Measurements from ENCODE around the gene FOXF1.

FOXF1 gene

DNA sequence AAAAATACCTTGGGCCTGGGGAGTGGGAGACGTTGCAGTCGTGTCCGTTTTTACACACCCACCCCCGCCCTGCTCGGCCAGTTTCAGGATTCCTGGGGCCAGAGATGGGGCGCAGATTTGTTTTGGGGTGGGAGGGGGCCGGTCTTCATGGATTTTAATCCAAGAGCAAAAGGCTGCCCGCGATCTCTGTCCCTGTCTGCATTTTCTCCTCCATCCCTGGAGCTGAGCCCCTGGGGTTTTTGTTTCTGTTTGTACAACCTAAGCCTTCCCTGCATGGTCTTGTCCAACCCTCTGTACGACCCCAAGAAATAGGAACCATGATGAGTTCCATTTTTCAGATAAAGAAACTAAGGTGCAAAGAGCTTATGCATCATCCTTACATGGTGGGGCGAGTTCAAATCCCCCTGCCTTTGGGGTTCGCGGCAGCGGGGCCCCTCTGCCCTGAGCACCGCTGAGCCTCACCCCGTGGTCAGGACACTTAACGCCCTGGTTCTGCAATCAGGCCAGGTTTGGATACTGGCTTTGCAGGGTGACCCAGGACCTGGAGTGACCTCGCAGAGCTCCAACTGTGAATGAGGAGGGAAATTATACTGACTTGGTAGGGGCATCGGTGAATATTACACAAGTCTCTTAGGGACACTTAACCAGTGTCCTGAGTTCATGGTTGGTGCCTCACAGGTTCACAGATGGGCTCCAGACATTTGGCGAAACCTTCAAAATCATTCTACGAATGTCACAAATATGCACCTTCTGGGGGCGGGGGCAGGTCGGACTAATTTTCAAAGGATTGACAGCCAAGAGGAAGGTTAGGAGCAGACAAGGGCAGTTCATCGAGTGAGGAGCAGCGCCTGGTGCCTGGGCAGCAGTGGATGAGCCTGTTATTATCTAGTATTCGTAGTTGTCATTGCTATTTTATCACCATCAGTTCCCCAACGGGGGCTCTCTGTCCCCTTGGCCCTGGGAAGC, 4.1 kb upstream of the FOXF1 start:
- no peak for DNase-seq

- DNase-seq, result no peak
Observed at GRCh38 chr16:86507173-86508027, 2.9 kb upstream of the FOXF1 start.

GRCh38 chr16:86508028-86508946, 2.0 kb upstream of the FOXF1 start:
- DNase-seq, result no peak

GRCh38 chr16:86508947-86509758, 1.2 kb upstream of the FOXF1 start:
- DNase-seq, result peak; percentile 60

DNA sequence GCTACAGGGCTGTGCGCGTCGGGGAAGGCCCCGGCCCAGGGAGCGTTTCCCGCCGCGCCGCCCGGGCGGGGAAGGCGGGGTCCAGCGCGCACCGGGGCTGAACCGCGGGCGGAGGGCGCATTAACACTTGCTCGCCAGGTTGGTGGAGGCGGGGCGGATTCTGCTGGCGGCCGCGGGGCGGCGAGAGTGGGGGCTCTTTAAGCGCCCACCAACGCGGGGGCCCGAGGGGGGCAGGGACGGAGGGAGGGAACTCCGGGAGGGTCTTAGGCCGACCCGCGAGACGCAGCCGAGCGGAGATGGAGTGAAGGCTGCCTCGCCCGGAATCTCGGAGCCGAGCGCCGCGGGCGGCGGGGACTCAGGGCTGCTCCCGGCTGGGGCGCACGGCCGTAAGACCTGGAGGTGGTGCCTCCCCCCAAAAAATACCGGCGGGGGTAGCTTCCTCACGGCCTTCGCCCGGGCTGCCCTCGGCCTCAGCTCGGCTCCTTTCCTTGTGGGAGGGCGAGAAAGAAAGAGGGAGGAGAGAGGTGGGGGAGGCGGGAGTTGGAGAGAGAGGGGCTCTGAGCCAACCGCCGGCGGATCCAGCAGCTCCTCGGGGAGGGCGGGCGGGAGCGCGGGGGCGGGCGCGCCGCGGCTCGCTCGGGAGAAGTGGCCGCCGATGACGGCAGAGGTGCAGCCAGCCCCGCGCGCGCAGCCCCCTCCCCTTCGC, 415 bp upstream of the FOXF1 start:
- peak; percentile 54 for DNase-seq

- DNase-seq, result no peak
Observed at GRCh38 chr16:86511317-86512161, 1.2 kb downstream of the FOXF1 start.

DNA sequence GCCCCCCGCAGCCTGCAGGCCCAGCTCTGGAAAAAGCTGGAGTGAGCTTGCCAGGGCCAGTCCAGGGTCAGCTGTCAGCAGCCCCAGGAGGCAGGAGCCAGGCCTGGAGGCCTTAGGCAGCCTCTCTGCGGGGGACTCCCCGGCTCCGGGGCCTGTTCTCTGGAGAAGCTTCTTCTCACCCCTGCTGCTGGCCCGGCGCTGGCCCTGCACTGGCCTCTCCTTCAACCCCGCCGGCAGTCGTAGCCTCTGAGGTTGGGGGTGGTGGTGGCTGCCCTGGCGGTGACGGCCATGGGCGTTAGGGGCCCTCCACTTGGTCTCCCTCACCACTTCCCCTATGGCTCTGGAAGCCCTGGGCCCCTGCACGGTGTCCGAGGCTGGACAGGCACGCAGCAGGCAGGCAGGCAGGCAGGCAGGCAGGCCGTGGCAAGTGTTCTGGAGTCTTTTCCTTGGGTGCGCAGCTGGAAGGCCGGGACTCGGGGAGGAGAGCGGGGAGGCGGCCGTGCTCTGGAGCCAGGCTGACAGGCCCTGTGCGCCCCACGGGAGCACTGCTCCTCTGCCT, 2.1 kb downstream of the FOXF1 start:
- no peak for DNase-seq

GRCh38 chr16:86512860-86513470, 2.6 kb downstream of the FOXF1 start:
- DNase-seq, result no peak

- no peak for DNase-seq
Observed at GRCh38 chr16:86513471-86514277, 3.3 kb downstream of the FOXF1 start.

- no peak for DNase-seq
Observed at GRCh38 chr16:86514481-86515376, 4.4 kb downstream of the FOXF1 start.

DNA sequence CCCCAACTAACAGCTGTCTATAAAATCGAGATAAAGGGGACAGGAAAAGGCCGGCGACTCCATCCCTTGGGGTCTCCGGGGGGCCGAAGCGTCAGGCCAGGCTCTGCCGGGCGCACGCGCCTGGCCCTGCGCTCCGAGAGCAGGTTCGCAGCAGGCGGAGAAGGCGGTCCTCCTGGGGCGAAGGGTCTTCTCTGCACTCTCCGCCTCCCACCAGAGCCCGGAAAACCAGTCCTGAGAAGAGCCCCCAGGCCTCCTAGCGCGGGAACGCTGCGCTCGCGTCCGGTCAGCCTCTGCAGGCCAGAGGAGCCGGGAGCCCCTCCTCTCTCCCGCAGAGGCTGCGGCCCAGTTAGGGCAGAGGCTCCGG, 5.1 kb downstream of the FOXF1 start:
- no peak for DNase-seq

- no peak for DNase-seq
Observed at GRCh38 chr16:86515777-86516622, 5.7 kb downstream of the FOXF1 start.

DNA sequence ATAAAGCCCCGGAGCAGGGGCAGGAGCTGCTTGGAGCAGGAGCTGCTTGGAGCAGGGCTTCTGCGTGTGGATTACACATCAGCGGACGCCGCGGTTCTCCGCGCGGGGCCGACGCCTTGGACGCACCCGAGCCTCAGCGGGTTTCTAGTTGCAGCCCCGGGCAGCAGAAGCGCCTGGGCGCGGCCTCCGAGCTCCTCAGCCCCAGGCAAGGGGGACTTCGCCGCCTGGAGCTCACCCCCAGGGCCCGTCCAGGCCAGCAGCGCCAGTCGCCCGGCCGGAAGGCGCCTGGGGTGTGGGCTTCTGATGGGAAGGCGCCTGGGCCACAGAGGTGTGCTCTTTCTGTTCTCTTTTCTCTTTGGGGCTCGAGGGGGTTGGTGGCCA, 6.3 kb downstream of the FOXF1 start:
- no peak for DNase-seq

DNA sequence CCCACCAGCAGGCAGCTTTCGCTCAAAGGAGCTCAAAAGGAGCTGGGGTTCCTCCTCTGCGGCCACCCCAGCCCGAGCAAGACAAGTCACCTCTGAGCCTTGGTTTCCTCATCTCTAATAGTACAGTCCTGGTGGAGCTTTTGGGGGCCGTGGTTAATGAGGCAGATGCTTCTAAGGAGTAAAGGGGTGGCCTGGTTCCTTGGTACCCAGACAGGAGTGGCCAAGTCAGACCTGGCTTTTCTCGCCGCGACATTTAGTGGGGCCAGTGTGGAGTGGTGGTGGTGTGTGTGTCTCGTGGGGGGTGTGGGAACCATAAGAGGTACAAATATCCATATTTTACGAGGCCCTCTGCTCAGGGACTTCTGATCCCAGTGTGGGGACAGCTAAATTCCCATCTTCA, 6.7 kb downstream of the FOXF1 start:
- DNase-seq, result no peak

- DNase-seq, result peak; percentile 79
Observed at GRCh38 chr16:86517652-86518258, 7.4 kb downstream of the FOXF1 start.
